Natural killer cell (primary cell): ENCODE data around the gene TBC1D4. TPM values are rescaled to one million over a fixed set of nuclear protein-coding genes. Genes with fewer than 3 reads are reported as not detected.

Experiments used
- ATAC-seq, 3 donors: fragments of 150-1000 bp in 2 of 3; fragments of 200-7000 bp in 1 of 3; cut with Tn5 transposase; 1 replicate in 1 of 3; 2 replicates in 2 of 3; pipeline ENCODE4 v1.10.0; 2021; ENCODE audit warnings: mild to moderate bottlenecking in 2 of 3, moderate library complexity in 2 of 3
- DNase-seq, 2 donors: peaks; one replicate each; pipeline versions ENCODE4 v3.0.0 to v3.0.0-alpha.2; 2013 to 2021; ENCODE audit warnings: mixed read lengths in 1 of 2
- H3K27ac ChIP-seq: one replicate; pipeline ENCODE4 v1.5.1; 2013; ENCODE audit warnings: mild to moderate bottlenecking, low read length
- H3K27me3 ChIP-seq: one replicate; pipeline ENCODE4 v1.6.1; 2013; ENCODE audit warnings: low read length; ENCODE audit not compliant: control insufficient read depth, insufficient read depth
- H3K36me3 ChIP-seq: one replicate; pipeline ENCODE4 v1.6.1; 2013; ENCODE audit warnings: low read length; ENCODE audit not compliant: control insufficient read depth, insufficient read depth
- H3K4me1 ChIP-seq: one replicate; pipeline ENCODE4 v1.6.1; 2013; ENCODE audit warnings: low read length; ENCODE audit not compliant: control insufficient read depth, insufficient read depth
- H3K4me3 ChIP-seq: one replicate; pipeline ENCODE4 v1.5.1; 2013; ENCODE audit warnings: low read length
- H3K9me3 ChIP-seq: one replicate; pipeline ENCODE4 v1.6.1; 2013; ENCODE audit warnings: low read length; ENCODE audit not compliant: control insufficient read depth, insufficient read depth
- H3K27ac Mint-ChIP-seq, 2 donors: one replicate each; pipeline ENCODE4 v1.8.0; 2022; ENCODE audit warnings: mild to moderate bottlenecking in 2 of 2, mixed read lengths in 2 of 2, moderate library complexity in 1 of 2
- H3K27me3 Mint-ChIP-seq, 2 donors: one replicate each; pipeline ENCODE4 v1.8.0; 2022; ENCODE audit warnings: low read depth in 2 of 2, mixed read lengths in 2 of 2
- H3K36me3 Mint-ChIP-seq: one replicate; pipeline ENCODE4 v1.8.0; 2022; ENCODE audit warnings: mixed read lengths
- H3K4me1 Mint-ChIP-seq, 2 donors: one replicate each; pipeline ENCODE4 v1.8.0; 2022; ENCODE audit warnings: mixed read lengths in 2 of 2
- H3K4me3 Mint-ChIP-seq: one replicate; pipeline ENCODE4 v1.8.0; 2022; ENCODE audit warnings: mild to moderate bottlenecking, moderate library complexity, mixed read lengths
- H3K9me3 Mint-ChIP-seq, 2 donors: one replicate each; pipeline ENCODE4 v1.8.0; 2022; ENCODE audit warnings: mixed read lengths in 2 of 2
- WGBS: methylation state at CpG from one replicate; pipeline ENCODE4 v1.1.7; 2013; ENCODE audit warnings: missing lambda C conversion rate; ENCODE audit not compliant: insufficient coverage; 5-methylcytosine and 5-hydroxymethylcytosine counted together
- intact Hi-C: fragments of 100-400 bp; cut with micrococcal nuclease; formaldehyde crosslinking; loops from one replicate; pipeline ENCODE4 v1.14.2; 2022
- total RNA-seq, 4 donors: library from RNA; stranded (reverse); fragments of 120-200 nt in 1 of 4; gene quantifications; one replicate each; pipeline versions ENCODE4 v1.2.3 to v1.2.4, GENCODE V29; 2013 to 2022
- TF ChIP-seq, protein P1 (sequence below): fragments of 200-600 bp; IDR thresholded peaks from one replicate; pipeline ENCODE4 v1.8.0; 2022; ENCODE audit warnings: antibody characterized with exemption

Gene TBC1D4
- total RNA-seq, 3 donors from 2014 or later (not counting 1 experiment from before 2014, with no cell fraction given): 0.54 to 5.1 (median 3.7) TPM

DNA sequence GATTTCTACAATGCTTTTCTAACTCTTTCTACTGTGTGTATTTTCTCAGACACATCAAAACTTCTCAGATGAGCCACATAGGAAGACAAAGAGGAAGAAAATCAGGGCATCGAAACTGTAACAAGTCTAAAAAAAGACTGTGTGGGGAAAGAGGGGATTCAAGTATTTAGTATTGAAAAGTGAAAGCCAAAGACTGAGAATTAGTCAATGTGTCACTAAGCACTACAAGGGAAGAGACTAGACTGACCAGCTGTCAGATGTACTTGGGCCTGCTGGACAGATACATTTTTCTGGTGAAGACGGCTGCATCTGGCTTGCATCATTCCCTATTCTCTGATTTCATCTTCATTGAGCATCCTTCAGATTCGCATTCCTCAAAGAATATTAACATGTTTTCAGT, 30.3 kb upstream of the TBC1D4 start:
- H3K4me1 Mint-ChIP-seq: peaks cover 0 to 6% of the 10 kb centered on the region in 2 donors
- H3K4me3 Mint-ChIP-seq: no peak overlapping the region
- Histone ChIP-seq H3K27ac (no peak overlapping the region), H3K36me3 (no peaks in the 10 kb centered on the region), H3K4me1 (no peaks in the 10 kb centered on the region), H3K4me3 (no peak overlapping the region), H3K27me3 (no peaks in the 10 kb centered on the region), H3K9me3 (no peaks in the 10 kb centered on the region)
- peaks cover 0 to 4% of the 10 kb centered on the region in 2 donors for H3K27me3 Mint-ChIP-seq
- no peak for DNase-seq
- no peaks in the 10 kb centered on the region for H3K9me3 Mint-ChIP-seq
- H3K36me3 Mint-ChIP-seq: no peaks in the 10 kb centered on the region
- no peak for ATAC-seq
- TF ChIP-seq, protein P1, sequence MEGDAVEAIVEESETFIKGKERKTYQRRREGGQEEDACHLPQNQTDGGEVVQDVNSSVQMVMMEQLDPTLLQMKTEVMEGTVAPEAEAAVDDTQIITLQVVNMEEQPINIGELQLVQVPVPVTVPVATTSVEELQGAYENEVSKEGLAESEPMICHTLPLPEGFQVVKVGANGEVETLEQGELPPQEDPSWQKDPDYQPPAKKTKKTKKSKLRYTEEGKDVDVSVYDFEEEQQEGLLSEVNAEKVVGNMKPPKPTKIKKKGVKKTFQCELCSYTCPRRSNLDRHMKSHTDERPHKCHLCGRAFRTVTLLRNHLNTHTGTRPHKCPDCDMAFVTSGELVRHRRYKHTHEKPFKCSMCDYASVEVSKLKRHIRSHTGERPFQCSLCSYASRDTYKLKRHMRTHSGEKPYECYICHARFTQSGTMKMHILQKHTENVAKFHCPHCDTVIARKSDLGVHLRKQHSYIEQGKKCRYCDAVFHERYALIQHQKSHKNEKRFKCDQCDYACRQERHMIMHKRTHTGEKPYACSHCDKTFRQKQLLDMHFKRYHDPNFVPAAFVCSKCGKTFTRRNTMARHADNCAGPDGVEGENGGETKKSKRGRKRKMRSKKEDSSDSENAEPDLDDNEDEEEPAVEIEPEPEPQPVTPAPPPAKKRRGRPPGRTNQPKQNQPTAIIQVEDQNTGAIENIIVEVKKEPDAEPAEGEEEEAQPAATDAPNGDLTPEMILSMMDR: no peak
- no peak overlapping the region for H3K27ac Mint-ChIP-seq
- intact Hi-C loops: no loop called here
- 22% methylated on average over 2 of the region's 3 CpGs for WGBS

DNA sequence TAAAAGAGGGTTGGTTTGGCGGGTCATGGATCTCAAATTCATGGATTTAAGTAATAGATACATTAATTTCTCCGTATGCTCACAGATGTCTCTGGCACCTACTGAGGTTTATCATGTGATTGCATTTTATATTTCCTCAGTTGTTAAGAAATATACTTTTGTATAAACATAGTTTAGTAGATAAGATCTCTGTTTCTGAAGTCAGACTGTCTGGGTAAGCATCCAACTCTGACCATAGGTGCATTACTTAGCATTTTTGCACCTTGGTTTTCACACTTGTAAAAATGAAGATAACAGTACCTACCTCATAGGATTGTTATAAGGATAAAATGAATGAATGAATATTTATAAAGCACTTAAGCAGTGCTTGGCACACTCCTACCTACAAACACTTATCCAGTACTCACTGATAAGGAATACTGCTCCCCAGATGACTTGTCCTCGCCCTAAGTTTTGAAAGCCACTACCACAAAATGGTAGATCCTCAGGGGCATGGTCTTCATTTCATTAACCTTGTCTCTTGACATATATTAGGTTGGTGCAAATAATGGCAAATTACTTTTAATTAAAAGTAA, 29.2 kb upstream of the TBC1D4 start:
- WGBS: 100% methylated on average over 2 of the region's 3 CpGs
- TF ChIP-seq, protein P1: no peak
- Histone ChIP-seq H3K4me1 (no peaks in the 10 kb centered on the region), H3K27me3 (no peaks in the 10 kb centered on the region), H3K36me3 (no peaks in the 10 kb centered on the region), H3K4me3 (no peak overlapping the region), H3K9me3 (no peaks in the 10 kb centered on the region), H3K27ac (no peak overlapping the region)
- no peak overlapping the region for H3K27ac Mint-ChIP-seq
- ATAC-seq (no peak), DNase-seq (no peak)
- H3K9me3 Mint-ChIP-seq: no peaks in the 10 kb centered on the region
- H3K4me3 Mint-ChIP-seq: no peak overlapping the region
- intact Hi-C loops: no loop called here
- H3K36me3 Mint-ChIP-seq: no peaks in the 10 kb centered on the region
- peaks cover 0 to 4% of the 10 kb centered on the region in 2 donors for H3K27me3 Mint-ChIP-seq
- H3K4me1 Mint-ChIP-seq: peaks cover 0 to 6% of the 10 kb centered on the region in 2 donors

- intact Hi-C loops: no loop called here
These were observed 26.1 kb upstream of the TBC1D4 start for GRCh38 chr13:75508002-75508548.

More at GRCh38 chr13:75508002-75508548, 26.1 kb upstream of the TBC1D4 start:
- DNase-seq (no peak), ATAC-seq (no peak)
- Mint-ChIP-seq H3K27ac (no peak overlapping the region), H3K9me3 (no peaks in the 10 kb centered on the region), H3K4me1 (peaks cover 0 to 6% of the 10 kb centered on the region in 2 donors), H3K36me3 (no peaks in the 10 kb centered on the region), H3K4me3 (no peak overlapping the region), H3K27me3 (peaks cover 0 to 2% of the 10 kb centered on the region in 2 donors)
- Histone ChIP-seq H3K27ac (no peak overlapping the region), H3K4me3 (no peak overlapping the region), H3K9me3 (no peaks in the 10 kb centered on the region), H3K36me3 (no peaks in the 10 kb centered on the region), H3K4me1 (no peaks in the 10 kb centered on the region), H3K27me3 (no peaks in the 10 kb centered on the region)
- 96% methylated on average over 6 of the region's 6 CpGs for WGBS
- TF ChIP-seq, protein P1: no peak
